OCI-M2 (cell line): ENCODE measurements around the gene CHMP2A.
"Not testable (repeated sequence)": the region's sequence is repeated elsewhere in the genome, so short reads cannot be mapped to it uniquely, and the experiment has no call there.

Experiments used
- DNase-seq: peaks from one replicate; lab custom pipeline; 2025; ENCODE audit not compliant: unreplicated experiment; lab: John Stamatoyannopoulos, UW

CHMP2A gene

DNA sequence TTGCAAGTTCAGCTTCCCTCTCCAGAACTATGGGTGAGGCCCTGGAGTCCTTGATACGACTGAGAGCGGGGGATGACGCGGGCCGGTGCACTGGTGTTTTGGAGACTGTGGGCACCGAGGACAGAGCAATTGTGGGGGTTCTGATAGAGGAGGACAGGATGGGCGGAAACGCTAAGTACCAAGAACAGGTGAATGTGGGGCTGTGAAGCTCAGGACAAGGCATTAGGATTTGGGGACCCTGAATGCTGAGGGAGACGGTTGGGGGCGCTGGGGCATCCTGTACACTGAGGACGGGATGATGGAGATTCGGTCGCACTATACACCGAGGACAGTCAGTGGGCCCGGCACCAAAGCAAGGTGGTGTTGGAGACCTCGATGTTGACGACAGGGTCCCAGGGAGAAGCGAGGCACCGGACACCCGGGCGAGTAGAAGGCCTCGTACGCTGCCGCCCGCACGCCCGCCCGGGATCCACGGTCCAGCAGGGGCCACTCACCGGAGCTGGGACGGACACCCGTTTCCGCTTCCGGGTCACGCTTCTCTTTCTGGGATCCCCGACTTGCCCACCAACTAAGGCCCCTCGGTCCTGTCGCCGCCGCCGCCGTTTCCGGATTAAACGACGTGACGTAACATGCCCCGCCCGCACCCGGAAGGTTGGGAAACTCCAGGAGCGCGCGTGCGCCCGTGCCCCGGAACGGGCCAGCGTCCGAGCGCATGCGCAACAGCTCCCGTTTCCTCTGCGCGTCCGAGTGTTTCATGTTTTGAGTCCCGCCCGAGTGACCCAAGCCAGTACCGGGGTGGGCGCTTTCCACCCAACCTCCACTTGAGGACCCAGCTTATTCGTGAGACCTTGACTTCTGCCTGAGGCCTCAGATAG, at the start of gene CHMP2A:
TSS of gene CHMP2A (minus strand) at position 612 of the 875 bp plus-strand sequence. CDS start 893 bp downstream, outside the sequence.
- no peak for DNase-seq

DNA sequence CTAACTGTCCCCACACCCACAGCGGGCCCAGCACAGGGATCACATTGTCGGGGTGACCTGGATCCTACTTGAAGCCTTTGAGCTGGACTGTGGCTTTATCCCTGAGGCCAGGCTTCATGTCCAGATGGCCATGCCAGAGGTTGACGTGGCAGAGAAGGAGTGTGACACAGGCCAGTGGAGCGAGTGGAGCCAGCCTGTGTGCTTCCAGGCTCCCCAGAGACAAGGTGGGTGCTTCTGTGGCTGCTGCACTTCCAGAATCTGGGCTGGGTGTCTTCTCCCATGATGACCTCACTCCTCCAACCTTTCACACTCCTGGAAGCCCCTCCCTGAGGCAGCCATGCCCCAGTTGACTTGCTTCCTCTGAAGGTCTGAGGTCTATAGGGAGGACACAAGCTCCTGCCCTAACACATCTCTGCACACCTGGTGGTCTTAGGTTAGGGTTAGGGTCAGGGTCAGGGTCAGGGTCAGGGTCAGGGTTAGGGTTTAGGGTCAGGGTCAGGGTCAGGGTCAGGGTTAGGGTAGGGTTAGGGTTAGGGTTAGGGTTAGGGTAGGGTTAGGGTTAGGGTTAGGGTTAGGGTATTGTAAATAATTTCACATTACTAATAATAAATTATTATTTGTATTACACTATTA, 31.3 kb upstream of the CHMP2A start:
- DNase-seq, result no peak

DNA sequence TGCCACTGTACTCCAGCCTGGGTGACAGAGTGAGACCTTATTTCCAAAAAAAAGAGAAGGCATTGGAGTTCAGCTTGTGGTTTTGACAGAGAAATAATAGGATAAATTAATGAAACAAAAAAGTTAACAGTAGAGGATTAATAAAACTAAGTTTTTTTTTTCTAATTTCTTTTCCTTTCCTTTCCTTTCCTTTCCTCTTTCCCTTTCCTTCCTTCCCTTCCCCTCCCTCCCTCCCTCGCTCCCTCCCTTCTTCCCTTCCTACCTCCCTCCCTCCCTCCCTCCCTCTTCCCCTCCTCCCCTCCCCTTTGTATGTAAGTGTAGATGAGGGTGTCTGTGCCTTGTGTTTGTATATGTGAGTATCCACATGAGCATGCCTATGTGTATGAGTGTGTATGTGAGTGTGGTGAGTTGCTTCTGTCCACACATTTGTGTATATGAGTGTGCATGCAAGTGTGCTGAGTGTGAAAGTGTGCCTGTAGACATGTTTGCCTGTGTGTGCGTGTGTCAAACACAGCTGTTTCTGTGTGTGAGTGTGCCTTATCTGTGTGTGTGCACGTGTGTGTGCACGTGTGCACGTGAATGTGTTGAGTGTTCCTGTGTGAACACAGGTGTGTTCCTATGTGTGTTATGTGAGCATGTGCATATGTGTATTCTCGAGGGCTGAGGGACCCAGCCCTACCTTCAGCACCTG, 30.7 kb upstream of the CHMP2A start:
- DNase-seq, result no peak

DNA sequence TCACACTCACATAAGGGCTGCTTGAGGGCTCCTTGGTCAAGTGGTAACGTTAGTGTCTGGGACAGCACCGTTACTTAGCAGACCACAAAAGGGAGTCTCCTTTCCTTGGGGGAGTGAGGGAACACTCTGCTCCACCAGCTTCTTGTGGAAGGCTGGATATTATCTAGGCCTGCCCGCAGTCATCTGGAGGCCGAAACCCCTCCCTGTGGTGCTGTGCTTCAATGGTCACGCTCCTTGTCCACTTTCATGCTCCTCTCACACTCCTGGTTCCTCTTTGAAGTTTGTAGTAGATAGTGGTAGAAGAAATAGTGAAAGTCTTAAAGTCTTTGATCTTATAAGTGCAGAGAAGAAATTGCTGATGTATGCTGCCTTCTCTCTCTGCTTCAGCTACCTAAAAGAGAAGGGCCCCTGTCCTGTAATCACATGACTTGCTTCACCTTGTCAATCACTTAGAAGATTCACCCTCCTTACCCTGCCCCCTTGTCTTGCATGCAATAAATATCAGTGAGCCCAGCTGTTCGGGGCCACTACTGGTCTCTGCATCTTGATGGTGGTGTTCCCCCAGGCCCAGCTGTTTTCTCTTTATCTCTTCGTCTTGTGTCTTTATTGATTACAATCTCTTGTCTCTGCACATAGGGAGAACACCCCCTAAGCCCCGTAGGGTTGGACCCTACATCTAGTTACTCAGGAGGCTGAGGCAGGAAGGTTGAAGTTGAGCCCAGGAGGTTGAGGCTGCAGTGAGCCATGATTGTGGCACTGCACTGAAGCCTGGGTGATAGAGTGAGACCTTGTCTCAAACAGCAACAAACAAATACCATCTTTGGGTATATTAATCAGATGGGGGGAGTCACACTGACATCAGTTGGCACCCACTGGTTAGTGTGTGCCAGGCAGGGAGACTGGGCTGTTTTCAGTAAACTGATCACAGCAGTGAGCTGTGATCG, 29.9 kb upstream of the CHMP2A start:
- no peak for DNase-seq

DNA sequence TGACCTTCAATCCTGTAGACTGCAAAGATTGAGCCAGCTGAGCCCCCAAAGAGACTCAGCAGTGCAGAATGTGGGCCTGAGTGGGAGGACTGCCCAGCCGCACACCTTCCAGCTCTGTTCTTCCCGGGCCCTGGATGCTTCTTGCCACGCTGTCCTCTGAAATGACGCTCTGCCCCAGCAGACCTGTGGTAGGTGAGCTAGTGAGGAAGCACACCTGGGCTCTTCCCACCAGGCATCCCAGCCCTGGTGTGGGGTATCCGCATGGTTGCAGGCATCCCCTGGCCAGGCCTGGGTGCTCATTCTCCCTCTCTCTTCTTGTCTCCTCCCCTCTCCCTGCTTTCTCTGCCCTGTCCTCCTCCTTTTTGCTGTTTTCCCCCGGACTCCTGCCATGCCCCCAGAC, 28.1 kb upstream of the CHMP2A start:
- DNase-seq, result no peak

DNA sequence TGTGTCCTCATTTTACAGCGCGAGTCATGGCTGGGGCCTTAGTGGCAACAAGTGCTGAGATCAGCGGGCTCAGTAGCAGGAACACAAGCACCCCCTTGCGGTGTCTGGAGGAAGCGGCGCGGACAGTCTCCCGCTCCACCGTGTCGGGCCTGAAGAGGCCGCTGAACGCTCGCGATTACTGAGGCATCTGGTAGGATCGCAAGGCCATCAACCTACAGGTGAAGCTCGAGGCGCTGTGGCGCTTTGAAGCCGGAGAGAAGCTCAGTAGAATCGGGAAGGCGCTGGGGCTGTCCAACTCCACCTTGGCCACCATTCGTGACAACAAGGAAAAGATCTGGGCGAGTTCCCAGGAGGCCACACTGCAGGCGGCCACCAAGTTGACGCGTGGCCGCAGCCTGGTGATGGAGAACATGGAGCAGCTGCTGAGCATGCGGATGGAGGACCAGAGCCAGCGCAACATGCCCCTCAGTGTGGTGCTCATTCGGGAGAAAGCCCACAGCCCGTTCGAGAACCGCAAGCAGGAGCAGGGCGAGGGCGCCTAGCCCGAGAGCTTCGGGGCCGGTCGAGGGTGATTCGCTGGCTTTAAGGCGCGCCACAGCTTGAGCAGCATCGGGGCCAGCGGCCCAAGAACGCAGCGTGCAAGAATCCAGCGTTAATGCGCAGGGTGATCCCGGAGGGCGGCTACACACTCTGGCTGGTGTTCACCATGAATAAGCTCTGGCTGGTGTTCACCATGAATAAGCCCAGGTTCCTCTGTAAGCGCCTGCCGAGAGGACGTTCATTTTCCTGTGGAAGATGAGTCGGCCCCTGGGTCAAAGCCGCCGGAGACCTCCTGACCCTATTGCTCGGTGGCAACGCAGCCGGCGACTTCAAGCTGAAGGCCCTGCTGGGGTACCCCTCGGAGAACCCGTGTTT, 26.6 kb upstream of the CHMP2A start:
- DNase-seq, result no peak

DNA sequence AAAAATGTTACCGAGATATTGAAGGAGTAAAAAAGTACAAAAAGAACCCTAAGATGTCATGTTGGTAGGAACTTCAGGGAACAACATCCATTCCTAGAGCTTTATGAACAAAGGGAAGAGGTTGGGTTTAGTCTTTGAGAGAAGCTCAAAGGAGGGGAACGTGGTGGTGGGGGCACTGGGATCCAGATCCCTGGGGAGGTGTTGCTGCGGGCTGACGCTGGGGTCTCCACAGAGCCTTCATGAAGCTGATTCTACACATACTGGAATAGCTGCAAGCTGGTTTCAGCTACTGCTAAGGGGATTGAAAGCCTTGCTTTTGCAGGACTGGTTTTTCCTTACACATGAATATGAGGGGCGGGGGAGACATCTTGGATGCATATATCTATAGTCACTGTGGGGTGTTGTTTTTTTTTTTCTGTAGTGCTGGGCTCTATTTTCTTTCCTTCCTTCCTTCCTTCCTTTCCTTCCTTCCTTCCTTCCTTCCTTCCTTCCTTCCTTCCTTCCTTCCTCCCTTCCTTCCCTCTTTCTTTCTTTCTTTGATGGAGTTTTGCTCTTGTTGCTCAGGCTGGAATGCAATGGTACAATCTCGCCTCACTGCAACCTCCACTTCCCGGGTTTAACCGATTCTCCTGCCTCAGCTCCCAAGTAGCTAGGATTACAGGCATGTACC, 24.7 kb upstream of the CHMP2A start:
- DNase-seq, result no peak

DNA sequence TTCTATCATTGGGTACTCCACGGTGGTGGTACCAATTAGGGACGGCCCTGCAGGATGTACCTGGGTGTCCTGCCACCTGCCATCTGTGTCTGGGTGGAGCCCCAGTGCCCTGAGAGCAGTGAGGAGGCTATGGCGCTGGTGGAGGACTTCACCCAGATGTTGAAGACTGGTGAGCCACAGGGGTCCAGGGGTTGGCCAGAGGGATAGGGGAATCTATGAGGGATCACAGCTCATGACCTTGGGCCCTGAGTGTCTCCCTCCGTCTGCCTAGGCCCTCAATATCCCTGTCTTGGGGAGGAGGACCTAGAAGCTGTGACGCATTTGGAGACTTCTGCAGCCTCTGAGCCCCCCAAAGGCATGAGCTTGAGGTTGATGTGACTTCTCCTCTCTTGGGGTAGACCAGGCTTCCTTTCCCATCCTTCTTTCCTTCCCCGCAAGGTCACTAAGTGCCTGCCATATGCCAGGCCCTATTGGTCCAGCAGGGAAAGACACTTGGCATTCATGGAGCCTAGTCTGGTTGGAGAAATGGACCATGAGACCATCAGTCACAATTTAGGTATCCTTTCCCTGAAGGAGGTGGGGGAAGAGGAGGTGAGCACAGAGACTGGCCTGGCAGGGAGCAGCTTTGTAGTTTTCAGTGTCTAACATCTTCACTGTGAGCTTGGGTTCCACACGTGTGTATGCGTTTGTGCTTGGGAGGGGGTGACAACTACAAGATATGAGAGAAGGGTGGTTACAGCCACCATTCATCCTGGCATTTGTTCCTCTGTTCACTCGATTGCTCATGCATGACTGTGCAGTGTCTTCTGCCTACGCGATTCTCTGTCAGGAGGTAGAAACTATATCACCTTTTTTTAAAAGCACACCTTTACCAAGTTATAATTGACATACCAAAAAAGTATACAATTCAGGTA, 23.4 kb upstream of the CHMP2A start:
- DNase-seq, result no peak

DNA sequence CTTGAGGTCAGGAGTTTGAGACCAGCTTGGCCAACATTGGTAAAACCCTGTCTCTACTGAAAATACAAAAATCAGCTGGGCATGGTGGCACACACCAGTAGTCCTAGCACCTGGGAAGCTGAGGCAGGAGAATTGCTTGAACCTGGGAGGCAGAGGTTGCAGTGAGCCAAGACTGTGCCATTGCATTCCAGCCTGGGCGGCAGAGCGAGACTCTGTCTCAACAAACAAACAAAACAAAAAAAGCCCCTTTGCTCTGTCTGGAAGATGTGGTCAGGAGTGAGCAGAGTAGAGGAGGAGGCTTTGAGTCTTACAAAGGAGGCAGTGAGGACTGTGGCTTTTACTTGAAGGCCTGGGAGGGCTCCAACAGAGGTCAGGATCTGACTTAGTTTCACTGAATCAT, 22.7 kb upstream of the CHMP2A start:
- not testable (repeated sequence) for DNase-seq

DNA sequence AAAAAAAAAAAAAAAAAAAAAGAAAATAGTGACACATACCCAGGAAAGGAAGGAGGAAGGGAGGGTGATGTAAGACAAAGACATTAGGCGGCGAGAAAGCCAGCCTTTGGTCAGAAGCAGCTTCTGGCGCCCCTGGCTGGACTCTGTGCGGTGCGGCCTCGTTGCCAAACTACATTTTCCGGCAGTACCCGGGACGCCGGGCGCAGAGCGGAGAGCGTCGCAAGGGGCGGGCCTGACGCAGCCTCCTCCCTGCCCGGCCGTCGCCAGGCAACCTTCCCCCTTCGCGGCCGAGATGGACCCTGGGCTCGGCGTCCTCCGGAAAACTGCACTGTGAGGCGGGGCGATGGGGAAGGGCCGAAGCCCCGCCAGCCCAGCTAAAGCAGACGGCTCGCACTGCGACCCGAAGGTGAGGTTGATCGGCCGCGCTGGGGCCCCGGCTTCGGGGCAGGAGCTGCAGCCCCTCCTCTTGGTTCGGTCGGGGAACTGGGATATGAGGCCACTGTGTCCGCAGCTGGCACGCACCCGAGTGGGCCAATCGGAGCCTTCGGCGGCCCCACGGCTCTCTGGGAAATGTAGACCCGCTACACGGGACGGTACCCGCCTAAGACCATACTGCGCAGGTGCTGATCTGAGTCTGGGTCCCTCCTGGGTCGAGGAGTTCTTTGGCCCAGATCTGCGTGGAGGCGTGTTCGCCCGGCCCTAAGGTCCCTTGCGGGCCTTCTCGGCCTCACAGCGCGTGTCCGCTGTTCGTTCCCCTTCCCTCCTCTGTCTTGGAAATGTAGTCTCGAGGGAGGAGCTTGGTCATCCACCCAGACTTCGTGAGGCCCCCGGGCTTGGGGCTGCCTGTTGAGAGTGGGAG, 20.5 kb upstream of the CHMP2A start:
- no peak for DNase-seq

DNA sequence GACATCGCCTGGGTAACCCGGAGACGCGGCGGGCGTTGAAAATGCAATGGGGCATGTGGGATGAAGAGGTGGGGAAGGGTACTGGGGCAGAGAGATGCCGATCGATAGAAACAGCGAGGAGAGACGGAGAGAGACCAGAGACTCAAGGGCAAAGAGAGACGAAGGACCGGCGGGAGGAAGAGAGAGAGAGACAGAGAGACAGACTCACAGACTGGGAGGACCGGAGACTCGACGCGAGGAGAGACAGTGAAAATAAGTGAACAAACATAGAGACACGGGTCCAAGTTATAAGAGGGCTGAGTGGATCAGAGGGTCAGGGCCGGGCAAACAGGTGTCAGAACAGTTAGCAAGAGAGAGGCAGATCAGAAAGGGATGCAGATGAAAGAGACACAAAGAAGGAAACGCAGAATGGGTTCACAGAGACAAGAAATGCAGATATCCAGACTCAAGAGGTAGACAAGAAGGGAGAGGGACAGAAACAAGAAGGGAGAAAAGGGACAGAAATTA, 18.8 kb upstream of the CHMP2A start:
- DNase-seq, result no peak

DNA sequence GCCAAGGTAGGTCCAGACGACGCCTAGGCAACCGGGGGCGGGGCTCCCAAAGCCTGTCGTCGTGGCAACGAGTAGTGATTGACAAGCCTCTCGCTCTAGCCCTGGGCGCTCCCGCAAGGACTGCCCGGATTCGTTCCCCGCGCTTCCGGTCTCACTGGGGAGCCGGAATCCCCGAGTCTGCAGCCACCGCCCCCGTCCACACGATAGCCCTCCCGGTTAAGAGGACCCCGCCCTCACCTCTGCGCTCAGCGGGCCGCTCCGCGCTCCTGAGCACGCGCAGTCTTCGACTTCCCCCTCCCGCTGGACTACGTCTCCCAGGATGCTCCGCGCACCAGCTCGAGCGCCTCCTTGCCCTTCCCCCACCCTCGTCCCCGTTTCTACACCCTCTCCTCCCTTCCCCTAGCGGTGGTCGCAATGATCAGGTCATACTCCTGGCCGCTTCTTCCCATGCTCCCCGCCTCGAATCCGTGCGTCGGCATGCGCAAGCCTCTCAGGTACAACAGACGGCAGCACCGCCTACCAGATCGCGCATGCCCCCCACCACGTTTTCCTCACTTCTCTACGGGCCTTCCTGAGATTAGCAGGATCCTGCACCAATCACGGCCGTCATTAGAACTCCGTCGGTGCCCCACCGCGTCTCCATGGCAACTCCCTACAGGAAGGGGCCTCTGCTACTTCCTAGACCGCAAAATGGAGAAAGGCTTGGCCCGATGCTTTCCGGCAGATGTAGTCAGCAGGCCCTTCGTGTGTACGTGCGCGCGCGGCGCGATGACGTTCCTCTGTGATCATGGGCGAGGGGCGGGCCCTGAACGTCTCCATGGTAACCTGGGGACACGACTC, 18.1 kb upstream of the CHMP2A start, which contains the start of gene MZF1:
TSS of gene MZF1 (minus strand) at position 518 of the 840 bp plus-strand sequence. CDS start 1,946 bp downstream, outside the sequence.
- no peak for DNase-seq

DNA sequence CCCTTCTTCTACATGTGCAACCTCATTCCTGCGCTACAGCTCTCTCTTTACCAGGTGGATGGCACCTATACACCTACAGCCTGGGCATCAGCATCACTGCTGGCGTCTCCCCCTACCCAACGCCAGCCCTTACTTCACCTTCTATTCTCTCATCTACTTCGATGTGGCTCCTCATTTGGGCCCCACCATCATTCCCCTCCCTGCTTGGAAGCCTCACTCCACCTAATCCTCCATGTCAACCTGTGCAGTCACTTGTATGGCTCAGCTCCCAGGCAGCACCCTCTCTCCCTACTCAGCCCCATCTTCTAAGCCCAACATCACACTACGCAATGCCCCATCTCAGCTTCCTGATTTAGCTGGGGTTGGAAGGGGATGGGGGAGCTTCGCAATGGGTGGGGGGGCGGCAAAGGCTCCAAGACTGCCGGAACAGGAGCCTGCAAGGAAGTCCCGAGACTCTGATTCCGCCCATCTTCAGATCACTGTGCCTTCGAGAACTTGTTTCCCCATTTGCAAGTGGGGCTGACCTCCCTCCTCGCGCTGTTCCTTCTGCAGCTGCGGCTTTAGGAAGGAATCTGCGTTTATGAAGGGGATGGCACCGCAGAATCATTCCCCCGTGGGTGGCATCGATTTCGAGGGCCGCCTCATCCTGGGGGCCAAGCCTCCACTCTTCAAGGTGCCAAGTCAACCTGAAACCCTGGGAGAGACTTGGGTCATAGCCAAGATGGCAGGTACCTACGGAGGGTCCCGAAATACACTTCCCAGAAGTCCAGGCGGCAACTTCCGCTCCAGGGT, 17.3 kb upstream of the CHMP2A start:
- DNase-seq, result no peak

DNA sequence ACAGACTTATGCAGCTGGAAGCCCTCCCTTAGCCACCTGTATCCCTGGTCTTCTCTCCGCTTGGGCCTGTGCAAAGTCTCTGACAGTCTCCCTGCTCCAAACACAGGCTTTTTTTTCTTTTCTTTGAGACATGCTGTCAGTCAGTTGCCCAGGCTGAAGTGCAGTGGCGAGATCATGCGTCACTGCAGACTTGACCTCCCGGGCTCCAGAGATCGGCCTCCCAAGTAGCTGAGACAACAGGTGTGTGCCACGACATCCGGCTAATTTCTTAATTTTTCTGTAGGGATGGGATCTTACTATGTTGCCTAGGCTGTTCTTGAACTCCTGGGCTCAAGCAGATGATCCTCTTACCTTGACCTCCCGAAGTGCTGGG, 16.7 kb upstream of the CHMP2A start:
- DNase-seq, result no peak
